Measurements from ENCODE around the gene WBP2NL.
"Not testable (repeated sequence)": the region's sequence is repeated elsewhere in the genome, so short reads cannot be mapped to it uniquely, and the experiment has no call there.

Gene WBP2NL

DNA sequence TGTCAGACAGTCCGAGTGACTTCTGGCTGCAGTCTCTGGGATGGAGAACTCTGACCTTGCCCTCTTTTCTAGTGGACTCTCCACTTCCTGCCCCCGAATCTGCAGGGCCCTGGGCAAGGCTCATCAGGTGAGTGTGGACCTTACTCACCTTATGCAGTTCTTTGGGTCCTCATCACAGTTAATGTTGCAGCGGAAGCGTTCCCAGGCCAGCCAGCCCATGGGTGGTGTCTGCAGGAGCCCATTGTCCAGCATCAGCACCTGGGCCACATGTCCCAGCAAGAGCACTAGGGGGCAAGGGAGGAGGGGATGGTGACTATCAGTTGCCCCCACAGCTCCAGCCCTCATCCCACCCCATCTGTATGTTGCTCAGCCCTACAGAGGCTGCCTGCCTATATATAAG, 69.7 kb downstream of the WBP2NL start:
- H3K27me3 ChIP-seq (replicated peaks; ENCODE audit: insufficient read depth, low read length): no peaks in the 10 kb centered on the region
- H3K27ac ChIP-seq (ENCODE audit: low read length): no peak overlapping the region
- H3K9me2 ChIP-seq (replicated peaks; ENCODE audit: insufficient read depth, low read length): no peaks in the 10 kb centered on the region
- no peak overlapping the region for H3K9ac ChIP-seq (ENCODE audit: low read length)
- TF ChIP-seq, protein P1, sequence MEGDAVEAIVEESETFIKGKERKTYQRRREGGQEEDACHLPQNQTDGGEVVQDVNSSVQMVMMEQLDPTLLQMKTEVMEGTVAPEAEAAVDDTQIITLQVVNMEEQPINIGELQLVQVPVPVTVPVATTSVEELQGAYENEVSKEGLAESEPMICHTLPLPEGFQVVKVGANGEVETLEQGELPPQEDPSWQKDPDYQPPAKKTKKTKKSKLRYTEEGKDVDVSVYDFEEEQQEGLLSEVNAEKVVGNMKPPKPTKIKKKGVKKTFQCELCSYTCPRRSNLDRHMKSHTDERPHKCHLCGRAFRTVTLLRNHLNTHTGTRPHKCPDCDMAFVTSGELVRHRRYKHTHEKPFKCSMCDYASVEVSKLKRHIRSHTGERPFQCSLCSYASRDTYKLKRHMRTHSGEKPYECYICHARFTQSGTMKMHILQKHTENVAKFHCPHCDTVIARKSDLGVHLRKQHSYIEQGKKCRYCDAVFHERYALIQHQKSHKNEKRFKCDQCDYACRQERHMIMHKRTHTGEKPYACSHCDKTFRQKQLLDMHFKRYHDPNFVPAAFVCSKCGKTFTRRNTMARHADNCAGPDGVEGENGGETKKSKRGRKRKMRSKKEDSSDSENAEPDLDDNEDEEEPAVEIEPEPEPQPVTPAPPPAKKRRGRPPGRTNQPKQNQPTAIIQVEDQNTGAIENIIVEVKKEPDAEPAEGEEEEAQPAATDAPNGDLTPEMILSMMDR (IDR thresholded peaks at IDR 0.05; ENCODE audit: low read length): no peak
- no peak for TF ChIP-seq EZH2phosphoT487 (IDR thresholded peaks at IDR 0.05; ENCODE audit: low read length)
- no peak for TF ChIP-seq EZH2 (optimal IDR thresholded peaks at IDR 0.05; ENCODE audit: low read depth, low read length)
- H4K20me1 ChIP-seq (ENCODE audit: insufficient read depth, low read length): no peaks in the 10 kb centered on the region
- no peak for DNase-seq
- H3K36me3 ChIP-seq (replicated peaks; ENCODE audit: insufficient read depth, low read length): no peaks in the 10 kb centered on the region
- H3K4me1 ChIP-seq (ENCODE audit: low read length): peaks cover 12% of the 10 kb centered on the region
- H3K4me2 ChIP-seq (ENCODE audit: low read depth, low read length): no peak overlapping the region
- H3K79me2 ChIP-seq (ENCODE audit: low read length): no peaks in the 10 kb centered on the region
- H3K4me3 ChIP-seq (ENCODE audit: low read length): no peak overlapping the region
- H3K9me3 ChIP-seq (replicated peaks; ENCODE audit: insufficient read depth, low read length): no peaks in the 10 kb centered on the region
- peaks cover 13% of the 10 kb centered on the region; the same call in 1 of the 2 replicates for H3F3A ChIP-seq (ENCODE audit: insufficient read depth, low read length)
- no peak overlapping the region for H2AFZ ChIP-seq (ENCODE audit: low read length)

- no peaks in the 10 kb centered on the region for H3K27me3 ChIP-seq (replicated peaks; ENCODE audit: insufficient read depth, low read length)
- H3K79me2 ChIP-seq (ENCODE audit: low read length): no peaks in the 10 kb centered on the region
- peaks cover 13% of the 10 kb centered on the region; the same call in 1 of the 2 replicates for H3F3A ChIP-seq (ENCODE audit: insufficient read depth, low read length)
- H3K9ac ChIP-seq (ENCODE audit: low read length): peak overlapping the region; percentile 59
- H2AFZ ChIP-seq (ENCODE audit: low read length): peak overlapping the region; percentile 94
- H3K4me2 ChIP-seq (ENCODE audit: low read depth, low read length): peak overlapping the region; percentile 99
- H3K9me3 ChIP-seq (replicated peaks; ENCODE audit: insufficient read depth, low read length): no peaks in the 10 kb centered on the region
- no peaks in the 10 kb centered on the region for H3K36me3 ChIP-seq (replicated peaks; ENCODE audit: insufficient read depth, low read length)
- no peak for DNase-seq
- no peaks in the 10 kb centered on the region for H3K9me2 ChIP-seq (replicated peaks; ENCODE audit: insufficient read depth, low read length)
- TF ChIP-seq EZH2phosphoT487 (IDR thresholded peaks at IDR 0.05; ENCODE audit: low read length): no peak
- TF ChIP-seq, protein P1 (IDR thresholded peaks at IDR 0.05; ENCODE audit: low read length): no peak
- no peak for TF ChIP-seq EZH2 (optimal IDR thresholded peaks at IDR 0.05; ENCODE audit: low read depth, low read length)
- no peaks in the 10 kb centered on the region for H4K20me1 ChIP-seq (ENCODE audit: insufficient read depth, low read length)
- peaks cover 12% of the 10 kb centered on the region for H3K4me1 ChIP-seq (ENCODE audit: low read length)
- H3K4me3 ChIP-seq (ENCODE audit: low read length): peak overlapping the region; percentile 66
- H3K27ac ChIP-seq (ENCODE audit: low read length): peak overlapping the region; percentile 54
Measured at GRCh38 chr22:42069801-42070516, 71.4 kb downstream of the WBP2NL start.

GRCh38 chr22:42070517-42071422, 72.2 kb downstream of the WBP2NL start, which contains the start of gene NAGA:
NAGA (minus strand) TSS chr22:42070812; CDS start chr22:42070297, 515 bp downstream.
- Histone ChIP-seq H3K36me3 (replicated peaks; ENCODE audit: insufficient read depth, low read length) (no peaks in the 10 kb centered on the region), H3K9me2 (replicated peaks; ENCODE audit: insufficient read depth, low read length) (no peaks in the 10 kb centered on the region), H3K79me2 (ENCODE audit: low read length) (no peaks in the 10 kb centered on the region), H3K4me1 (ENCODE audit: low read length) (peaks cover 12% of the 10 kb centered on the region), H3K9me3 (replicated peaks; ENCODE audit: insufficient read depth, low read length) (no peaks in the 10 kb centered on the region), H3K4me2 (ENCODE audit: low read depth, low read length) (peak within 1 kb of the TSS; percentile 99), H3F3A (ENCODE audit: insufficient read depth, low read length) (peaks cover 13% of the 10 kb centered on the region; the same call in 1 of the 2 replicates), H3K27me3 (replicated peaks; ENCODE audit: insufficient read depth, low read length) (no peaks in the 10 kb centered on the region), H3K4me3 (ENCODE audit: low read length) (peak within 1 kb of the TSS; percentile 66), H3K9ac (ENCODE audit: low read length) (peak within 1 kb of the TSS; percentile 59), H2AFZ (ENCODE audit: low read length) (peak within 1 kb of the TSS; percentile 94), H4K20me1 (ENCODE audit: insufficient read depth, low read length) (no peaks in the 10 kb centered on the region), H3K27ac (ENCODE audit: low read length) (peak within 1 kb of the TSS; percentile 54)
- peak; percentile 99 for DNase-seq
- TF ChIP-seq EZH2phosphoT487 (IDR thresholded peaks at IDR 0.05; ENCODE audit: low read length): no peak
- TF ChIP-seq, protein P1 (IDR thresholded peaks at IDR 0.05; ENCODE audit: low read length): no peak
- TF ChIP-seq EZH2 (optimal IDR thresholded peaks at IDR 0.05; ENCODE audit: low read depth, low read length): no peak

DNA sequence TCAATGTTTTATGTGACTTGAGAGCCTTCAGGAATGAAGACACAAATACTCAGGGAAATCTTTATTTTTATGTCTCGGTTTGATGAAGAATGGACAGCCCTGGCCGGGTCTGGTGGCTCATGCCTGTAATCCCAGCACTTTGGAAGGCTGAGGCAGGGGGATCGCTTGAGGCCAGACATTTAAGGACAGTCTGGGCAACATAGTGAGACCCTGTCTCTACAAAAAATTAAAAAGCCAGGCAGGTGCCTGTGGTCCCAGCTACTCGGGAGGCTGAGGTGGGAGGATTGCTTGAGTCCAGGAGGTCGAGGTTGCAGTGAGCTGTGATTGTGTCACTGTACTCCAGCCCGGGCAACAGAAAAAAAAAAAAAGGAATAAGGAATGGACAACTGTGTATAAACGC, 72.9 kb downstream of the WBP2NL start:
- not testable (repeated sequence) for H3K9me3 ChIP-seq (replicated peaks; ENCODE audit: insufficient read depth, low read length); H4K20me1 ChIP-seq (ENCODE audit: insufficient read depth, low read length); H3K27ac ChIP-seq (ENCODE audit: low read length); H3K79me2 ChIP-seq (ENCODE audit: low read length); H3K36me3 ChIP-seq (replicated peaks; ENCODE audit: insufficient read depth, low read length); DNase-seq; H3K27me3 ChIP-seq (replicated peaks; ENCODE audit: insufficient read depth, low read length); H3K9me2 ChIP-seq (replicated peaks; ENCODE audit: insufficient read depth, low read length)
- Histone ChIP-seq H3K4me2 (ENCODE audit: low read depth, low read length) (peak overlapping the region; percentile 99; the same call in 1 of the 2 replicates), H3K4me3 (ENCODE audit: low read length) (peak overlapping the region; percentile 66), H3K4me1 (ENCODE audit: low read length) (peaks cover 12% of the 10 kb centered on the region), H3F3A (ENCODE audit: insufficient read depth, low read length) (peaks cover 13% of the 10 kb centered on the region; the same call in 1 of the 2 replicates), H3K9ac (ENCODE audit: low read length) (peak overlapping the region; percentile 59; the same call in 1 of the 2 replicates), H2AFZ (ENCODE audit: low read length) (peak overlapping the region; percentile 94)
